HepG2 (cell line): ENCODE results near the gene MMD2. TPM values are rescaled to one million over a fixed set of nuclear protein-coding genes. Genes with fewer than 3 reads are reported as not detected.

Experiments
- ATAC-seq: fragments of 200-7000 bp; cut with Tn5 transposase; 3 replicates; pipeline ENCODE4 v1.9.1; 2020; ENCODE audit warnings: mild to moderate bottlenecking, moderate library complexity
- BruUV-seq: library from RNA; stranded (reverse); fragments of 400-500 nt; replicated peaks from 2 replicates; lab custom pipeline; 2021; lab: Mats Ljungman, UMichigan
- CTCF ChIA-PET: fragments of 300-600 bp; formaldehyde crosslinking; extraction: SDS; loops from one replicate; lab custom pipeline; 2021; ENCODE audit warnings: low total read pairs, inconsistent platforms, low intra/inter-chr PET ratio; lab: Yijun Ruan, JAX
- POLR2A ChIA-PET: fragments of 350-600 bp; sonication (Branson Sonifier 250); formaldehyde crosslinking; loops from one replicate; lab custom pipeline; 2020; ENCODE audit warnings: antibody characterized with exemption, inconsistent platforms; lab: Yijun Ruan, JAX
- DNase-seq: peaks from one replicate; pipeline ENCODE4 v3.0.0-alpha.2; 2015; ENCODE audit warnings: low spot score
- FAIRE-seq: peaks from 3 replicates; lab custom pipeline; 2011; peaks lifted over from hg19 to GRCh38; lab: Jason Lieb, UNC
- H2AFZ ChIP-seq: one replicate; pipeline ENCODE4 v1.6.1; 2011; ENCODE audit warnings: low read length, inconsistent platforms
- H3K27ac ChIP-seq: fragments of 300-600 bp; 3 replicates; pipeline ENCODE4 v1.8.0; 2011; ENCODE audit warnings: mixed run types, mild to moderate bottlenecking, mixed read lengths, low read length, inconsistent platforms; ENCODE audit not compliant: insufficient read depth; ENCODE audit errors: extremely low read length
- H3K27me3 ChIP-seq, 2 experiments: fragments of 200-600 bp in 1 of 2; 2 replicates in 1 of 2; 3 replicates in 1 of 2; pipeline versions ENCODE4 v1.6.0 to v1.8.0; 2011; ENCODE audit warnings: low read length in 2 of 2, mild to moderate bottlenecking in 2 of 2, moderate library complexity in 2 of 2, inconsistent platforms in 1 of 2; ENCODE audit not compliant: insufficient read depth in 2 of 2, control insufficient read depth in 1 of 2
- H3K36me3 ChIP-seq, 2 experiments: fragments of 200-600 bp in 1 of 2; replicated peaks in 1 of 2; 2 replicates in 1 of 2; 3 replicates in 1 of 2; pipeline versions ENCODE4 v1.5.1 to v1.8.0; 2011; ENCODE audit warnings: low read length in 2 of 2, inconsistent platforms in 1 of 2; ENCODE audit not compliant: insufficient read depth in 2 of 2, control insufficient read depth in 1 of 2
- H3K4me1 ChIP-seq: 2 replicates; pipeline ENCODE4 v1.5.1; 2012; ENCODE audit warnings: low read length, inconsistent platforms; ENCODE audit not compliant: insufficient read depth
- H3K4me2 ChIP-seq: 2 replicates; pipeline ENCODE4 v1.6.0; 2011; ENCODE audit warnings: low read depth, low read length, inconsistent platforms
- H3K4me3 ChIP-seq, 3 experiments: fragments of 200-600 bp in 1 of 3; sonication (generic), shearing (Covaris generic) in 1 of 3; replicated peaks in 1 of 3; 2 replicates each; pipeline ENCODE4 v1.5.1; 2011 to 2016; ENCODE audit warnings: low read length in 3 of 3, inconsistent platforms in 2 of 3, low read depth in 2 of 3, mild to moderate bottlenecking in 2 of 3, control low read depth in 1 of 3, mixed read lengths in 1 of 3; ENCODE audit not compliant: insufficient read depth in 1 of 3
- H3K79me2 ChIP-seq: one replicate; pipeline ENCODE4 v1.6.1; 2011; ENCODE audit warnings: low read length, inconsistent platforms; ENCODE audit not compliant: insufficient read depth
- H3K9ac ChIP-seq: 2 replicates; pipeline ENCODE4 v1.6.0; 2011; ENCODE audit warnings: mild to moderate bottlenecking, low read depth, low read length, inconsistent platforms; ENCODE audit not compliant: insufficient read depth
- H3K9me3 ChIP-seq: 2 replicates; pipeline ENCODE4 v1.5.1; 2012; ENCODE audit warnings: mild to moderate bottlenecking, low read length
- H4K20me1 ChIP-seq: 2 replicates; pipeline ENCODE4 v1.6.0; 2011; ENCODE audit warnings: inconsistent platforms, mild to moderate bottlenecking, low read length, moderate library complexity; ENCODE audit not compliant: insufficient read depth
- CEBPB ChIP-seq: IDR thresholded peaks from 2 replicates; pipeline ENCODE4 v1.6.1; 2011; ENCODE audit warnings: low read depth, low read length, improper control_type of control experiment, borderline replicate concordance
- CREM ChIP-seq, 2 experiments: sonication (generic) in 1 of 2; formaldehyde crosslinking in 1 of 2; IDR thresholded peaks; 2 replicates each; pipeline versions ENCODE4 v1.4.0 to v1.6.1; 2016 to 2020; ENCODE audit warnings: antibody characterized with exemption in 1 of 2, mild to moderate bottlenecking in 1 of 2, missing genetic modification reagents in 1 of 2
- GFI1 ChIP-seq: sonication (generic); formaldehyde crosslinking; IDR thresholded peaks from 2 replicates; pipeline ENCODE4 v1.5.0; 2020; ENCODE audit warnings: missing genetic modification reagents, mild to moderate bottlenecking, borderline replicate concordance
- HOXA3 ChIP-seq: sonication (generic); formaldehyde crosslinking; IDR thresholded peaks from 2 replicates; pipeline ENCODE4 v1.5.0; 2020; ENCODE audit warnings: missing genetic modification reagents
- IRX3 ChIP-seq: sonication (generic); formaldehyde crosslinking; IDR thresholded peaks from 2 replicates; pipeline ENCODE4 v1.8.1; 2023; ENCODE audit warnings: mild to moderate bottlenecking, low read depth, missing genetic modification reagents, borderline replicate concordance
- PLRG1 ChIP-seq: fragments of 450-650 bp; conservative IDR thresholded peaks from 2 replicates; pipeline ENCODE4 v1.6.1; 2016
- XBP1 ChIP-seq: sonication (generic); formaldehyde crosslinking; IDR thresholded peaks from 2 replicates; pipeline ENCODE4 v1.5.0; 2020; ENCODE audit warnings: missing genetic modification reagents
- YY1 ChIP-seq: IDR thresholded peaks from 2 replicates; pipeline ENCODE4 v1.6.1; 2011; ENCODE audit warnings: low read length, low read depth, moderate library complexity, mild to moderate bottlenecking; ENCODE audit not compliant: insufficient read depth, insufficient replicate concordance
- ZNF543 ChIP-seq: sonication (generic); formaldehyde crosslinking; IDR thresholded peaks from 2 replicates; pipeline ENCODE4 v1.4.0; 2020; ENCODE audit warnings: mild to moderate bottlenecking, missing genetic modification reagents
- ZNF572 ChIP-seq: sonication (generic); formaldehyde crosslinking; IDR thresholded peaks from 2 replicates; pipeline ENCODE4 v1.5.1; 2020; ENCODE audit warnings: mild to moderate bottlenecking, missing genetic modification reagents
- WGBS: methylation state at CpG from one replicate; pipeline ENCODE4 v1.1.6; 2017; ENCODE audit warnings: low lambda C conversion rate; 5-methylcytosine and 5-hydroxymethylcytosine counted together
- in situ Hi-C: cut with HindIII; loops from 2 replicates; pipeline ENCODE4 v1.10.0; 2017; ENCODE audit warnings: low pct_unique_long_range_greater_than_20kb; ENCODE audit not compliant: extremely low pct_ligation_motif_present
- intact Hi-C: fragments of 100-400 bp; cut with micrococcal nuclease; formaldehyde crosslinking; loops from one replicate; pipeline ENCODE4 v1.10.0; 2022; ENCODE audit not compliant: unreplicated experiment
- polyA plus RNA-seq, 8 experiments: library from polyadenylated mRNA; depleted of rRNA in 3 of 8; stranded (reverse) in 7 of 8; unstranded in 1 of 8; fragments of >200 nt; fragmentation: Illumina TruSeq in 4 of 8; extraction: Trizol in 4 of 8; gene quantifications; 2 replicates each; pipeline versions ENCODE4 v1.2.1 to v1.2.3, GENCODE V29; 2011 to 2016; ENCODE audit warnings: low read depth in 4 of 8, missing spikeins in 1 of 8, mixed read lengths in 1 of 8; ENCODE audit not compliant: insufficient read depth in 1 of 8
- total RNA-seq, 5 experiments: library from RNA; depleted of rRNA; stranded (reverse); fragments of >200 nt; fragmentation: Illumina TruSeq; extraction: Trizol; gene quantifications; 2 replicates each; pipeline ENCODE4 v1.2.3, GENCODE V29; 2016; ENCODE audit warnings: low read depth in 1 of 5
- TF ChIP-seq, protein P1 (sequence below): sonication (generic); formaldehyde crosslinking; IDR thresholded peaks from 2 replicates; pipeline ENCODE4 v1.4.0; 2020; ENCODE audit warnings: mild to moderate bottlenecking, missing genetic modification reagents
- TF ChIP-seq, protein P2 (sequence below): IDR thresholded peaks from 2 replicates; pipeline ENCODE4 v1.6.1; 2018; ENCODE audit warnings: missing genetic modification reagents
- TF ChIP-seq, protein P3 (sequence below): sonication (generic); formaldehyde crosslinking; IDR thresholded peaks from 2 replicates; pipeline ENCODE4 v1.5.0; 2020; ENCODE audit warnings: missing genetic modification reagents, mild to moderate bottlenecking, borderline replicate concordance

The MMD2 gene
- total and polyA plus RNA-seq, 2 of the 13 experiments (the other 11 are each of a cell fraction or from before 2014, with no cell fraction given), result not detected

DNA sequence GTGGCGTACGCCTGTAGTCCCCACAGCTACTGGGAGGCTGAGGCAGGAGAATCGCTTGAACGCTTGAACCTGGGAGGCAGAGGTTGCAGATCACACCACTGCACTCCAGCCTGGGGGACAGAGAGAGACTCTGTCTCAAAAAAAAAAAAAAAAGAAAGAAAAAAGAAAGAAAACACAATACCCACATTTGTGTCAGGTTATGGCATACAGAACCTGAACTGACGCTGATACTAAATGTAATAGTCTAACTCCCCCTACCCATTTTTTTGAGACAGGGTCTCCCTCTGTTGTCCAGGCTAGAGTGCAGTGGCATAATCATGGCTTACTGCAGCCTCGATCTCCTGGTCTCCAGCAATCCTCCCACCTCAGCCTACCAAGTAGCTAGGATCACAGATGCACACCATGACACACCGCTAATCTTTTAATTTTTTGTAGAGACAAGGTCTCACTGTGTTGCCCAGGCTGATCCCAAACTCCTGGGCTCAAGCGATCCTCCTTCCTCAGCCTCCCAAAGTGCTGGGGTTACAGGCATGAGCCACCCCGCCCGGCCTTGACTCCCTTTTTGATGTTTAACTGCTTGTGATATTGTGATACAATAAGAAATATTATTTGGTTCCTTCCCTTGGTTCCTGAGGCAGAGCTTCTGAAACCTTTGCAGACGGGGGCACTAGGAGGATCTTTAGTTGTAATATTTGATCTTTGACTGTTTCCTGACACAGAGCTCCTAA is 6.5 kb upstream of the MMD2 start:
- Histone ChIP-seq H4K20me1 (no peaks in the 10 kb centered on the region), H3K27ac (no peak overlapping the region), H3K4me3 (no peak overlapping the region), H3K9ac (no peak overlapping the region), H2AFZ (no peak overlapping the region), H3K36me3 (no peaks in the 10 kb centered on the region), H3K9me3 (no peaks in the 10 kb centered on the region), H3K4me1 (peaks cover 17% of the 10 kb centered on the region; the same call in 1 of the 2 replicates), H3K27me3 (peaks cover 1 to 8% of the 10 kb centered on the region in 2 experiments; a peak in 2 of 5 replicates), H3K79me2 (no peaks in the 10 kb centered on the region), H3K4me2 (no peak overlapping the region)
- FAIRE-seq, result no peak
- POLR2A ChIA-PET, result interaction anchor here (1.2 kb wide), 1 partner anchor 8 kb away, joined by 3 read pairs; no protein-coding TSS in a partner anchor
- no peak for ATAC-seq
- 52% methylated on average over 11 of the region's 11 CpGs for WGBS
- no peak for TF ChIP-seq CREM (IDR thresholded peaks at IDR 0.05)
- no peak for TF ChIP-seq CREM (CRISPR knock-in tag; IDR thresholded peaks at IDR 0.05)
- no peak for TF ChIP-seq XBP1 (CRISPR knock-in tag)
- TF ChIP-seq, protein P1, sequence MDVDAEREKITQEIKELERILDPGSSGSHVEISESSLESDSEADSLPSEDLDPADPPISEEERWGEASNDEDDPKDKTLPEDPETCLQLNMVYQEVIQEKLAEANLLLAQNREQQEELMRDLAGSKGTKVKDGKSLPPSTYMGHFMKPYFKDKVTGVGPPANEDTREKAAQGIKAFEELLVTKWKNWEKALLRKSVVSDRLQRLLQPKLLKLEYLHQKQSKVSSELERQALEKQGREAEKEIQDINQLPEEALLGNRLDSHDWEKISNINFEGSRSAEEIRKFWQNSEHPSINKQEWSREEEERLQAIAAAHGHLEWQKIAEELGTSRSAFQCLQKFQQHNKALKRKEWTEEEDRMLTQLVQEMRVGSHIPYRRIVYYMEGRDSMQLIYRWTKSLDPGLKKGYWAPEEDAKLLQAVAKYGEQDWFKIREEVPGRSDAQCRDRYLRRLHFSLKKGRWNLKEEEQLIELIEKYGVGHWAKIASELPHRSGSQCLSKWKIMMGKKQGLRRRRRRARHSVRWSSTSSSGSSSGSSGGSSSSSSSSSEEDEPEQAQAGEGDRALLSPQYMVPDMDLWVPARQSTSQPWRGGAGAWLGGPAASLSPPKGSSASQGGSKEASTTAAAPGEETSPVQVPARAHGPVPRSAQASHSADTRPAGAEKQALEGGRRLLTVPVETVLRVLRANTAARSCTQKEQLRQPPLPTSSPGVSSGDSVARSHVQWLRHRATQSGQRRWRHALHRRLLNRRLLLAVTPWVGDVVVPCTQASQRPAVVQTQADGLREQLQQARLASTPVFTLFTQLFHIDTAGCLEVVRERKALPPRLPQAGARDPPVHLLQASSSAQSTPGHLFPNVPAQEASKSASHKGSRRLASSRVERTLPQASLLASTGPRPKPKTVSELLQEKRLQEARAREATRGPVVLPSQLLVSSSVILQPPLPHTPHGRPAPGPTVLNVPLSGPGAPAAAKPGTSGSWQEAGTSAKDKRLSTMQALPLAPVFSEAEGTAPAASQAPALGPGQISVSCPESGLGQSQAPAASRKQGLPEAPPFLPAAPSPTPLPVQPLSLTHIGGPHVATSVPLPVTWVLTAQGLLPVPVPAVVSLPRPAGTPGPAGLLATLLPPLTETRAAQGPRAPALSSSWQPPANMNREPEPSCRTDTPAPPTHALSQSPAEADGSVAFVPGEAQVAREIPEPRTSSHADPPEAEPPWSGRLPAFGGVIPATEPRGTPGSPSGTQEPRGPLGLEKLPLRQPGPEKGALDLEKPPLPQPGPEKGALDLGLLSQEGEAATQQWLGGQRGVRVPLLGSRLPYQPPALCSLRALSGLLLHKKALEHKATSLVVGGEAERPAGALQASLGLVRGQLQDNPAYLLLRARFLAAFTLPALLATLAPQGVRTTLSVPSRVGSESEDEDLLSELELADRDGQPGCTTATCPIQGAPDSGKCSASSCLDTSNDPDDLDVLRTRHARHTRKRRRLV (CRISPR knock-in tag), result no peak
- no peak for TF ChIP-seq GFI1 (CRISPR knock-in tag)
- TF ChIP-seq YY1, result no peak
- TF ChIP-seq, protein P2, sequence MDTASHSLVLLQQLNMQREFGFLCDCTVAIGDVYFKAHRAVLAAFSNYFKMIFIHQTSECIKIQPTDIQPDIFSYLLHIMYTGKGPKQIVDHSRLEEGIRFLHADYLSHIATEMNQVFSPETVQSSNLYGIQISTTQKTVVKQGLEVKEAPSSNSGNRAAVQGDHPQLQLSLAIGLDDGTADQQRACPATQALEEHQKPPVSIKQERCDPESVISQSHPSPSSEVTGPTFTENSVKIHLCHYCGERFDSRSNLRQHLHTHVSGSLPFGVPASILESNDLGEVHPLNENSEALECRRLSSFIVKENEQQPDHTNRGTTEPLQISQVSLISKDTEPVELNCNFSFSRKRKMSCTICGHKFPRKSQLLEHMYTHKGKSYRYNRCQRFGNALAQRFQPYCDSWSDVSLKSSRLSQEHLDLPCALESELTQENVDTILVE (CRISPR knock-in tag), result no peak
- no peak for TF ChIP-seq ZNF543 (CRISPR knock-in tag)
- TF ChIP-seq, protein P3, sequence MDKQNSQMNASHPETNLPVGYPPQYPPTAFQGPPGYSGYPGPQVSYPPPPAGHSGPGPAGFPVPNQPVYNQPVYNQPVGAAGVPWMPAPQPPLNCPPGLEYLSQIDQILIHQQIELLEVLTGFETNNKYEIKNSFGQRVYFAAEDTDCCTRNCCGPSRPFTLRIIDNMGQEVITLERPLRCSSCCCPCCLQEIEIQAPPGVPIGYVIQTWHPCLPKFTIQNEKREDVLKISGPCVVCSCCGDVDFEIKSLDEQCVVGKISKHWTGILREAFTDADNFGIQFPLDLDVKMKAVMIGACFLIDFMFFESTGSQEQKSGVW (CRISPR knock-in tag), result no peak
- no peak for TF ChIP-seq ZNF572 (CRISPR knock-in tag)
- TF ChIP-seq CEBPB, result no peak
- TF ChIP-seq HOXA3 (CRISPR knock-in tag), result no peak
- no peak for TF ChIP-seq IRX3 (CRISPR knock-in tag)
- no peak for TF ChIP-seq PLRG1
- CTCF ChIA-PET, result no interaction called here
- BruUV-seq, result no TSS peak
- in situ Hi-C loops, result no loop called here
- intact Hi-C loops, result no loop called here
- DNase-seq, result no peak
